Fibroblast of mammary gland (primary cell): Measurements from ENCODE around the gene CALR3.

Experiments used
- DNase-seq: peaks from one replicate; pipeline ENCODE4 v3.0.0-alpha.2; 2010; ENCODE audit warnings: low read depth
- H3K4me3 ChIP-seq: 2 replicates; pipeline ENCODE4 v1.5.1; 2011; ENCODE audit warnings: low read depth, mild to moderate bottlenecking, low read length, moderate library complexity; ENCODE audit not compliant: control insufficient read depth
- CTCF ChIP-seq: conservative IDR thresholded peaks from 2 replicates; pipeline ENCODE4 v1.5.1; 2011; ENCODE audit warnings: low read depth, low read length, inconsistent platforms; ENCODE audit not compliant: control insufficient read depth, insufficient read depth

Gene CALR3

GRCh38 chr19:16429759-16430091 is 66.2 kb downstream of the CALR3 start:
- no peak overlapping the region for H3K4me3 ChIP-seq
- no peak for DNase-seq
- no peak for TF ChIP-seq CTCF

- no peak for DNase-seq
- no peak overlapping the region for H3K4me3 ChIP-seq
- TF ChIP-seq CTCF, result no peak
Measured at GRCh38 chr19:16429066-16429758, 66.8 kb downstream of the CALR3 start.
